NCI-H1694 treated with DMSO at 0.1 percent for 48 hours (cell line): Measurements from ENCODE around the gene MRPS30.
A peak's percentile ranks its signal among the peaks of the same experiment; 100 is the strongest.
"Not testable (repeated sequence)": the region's sequence is repeated elsewhere in the genome, so short reads cannot be mapped to it uniquely, and the experiment has no call there.

Experiments
- DNase-seq: peaks from one replicate; lab custom pipeline; 2025; lab: John Stamatoyannopoulos, UW

MRPS30 gene

DNA sequence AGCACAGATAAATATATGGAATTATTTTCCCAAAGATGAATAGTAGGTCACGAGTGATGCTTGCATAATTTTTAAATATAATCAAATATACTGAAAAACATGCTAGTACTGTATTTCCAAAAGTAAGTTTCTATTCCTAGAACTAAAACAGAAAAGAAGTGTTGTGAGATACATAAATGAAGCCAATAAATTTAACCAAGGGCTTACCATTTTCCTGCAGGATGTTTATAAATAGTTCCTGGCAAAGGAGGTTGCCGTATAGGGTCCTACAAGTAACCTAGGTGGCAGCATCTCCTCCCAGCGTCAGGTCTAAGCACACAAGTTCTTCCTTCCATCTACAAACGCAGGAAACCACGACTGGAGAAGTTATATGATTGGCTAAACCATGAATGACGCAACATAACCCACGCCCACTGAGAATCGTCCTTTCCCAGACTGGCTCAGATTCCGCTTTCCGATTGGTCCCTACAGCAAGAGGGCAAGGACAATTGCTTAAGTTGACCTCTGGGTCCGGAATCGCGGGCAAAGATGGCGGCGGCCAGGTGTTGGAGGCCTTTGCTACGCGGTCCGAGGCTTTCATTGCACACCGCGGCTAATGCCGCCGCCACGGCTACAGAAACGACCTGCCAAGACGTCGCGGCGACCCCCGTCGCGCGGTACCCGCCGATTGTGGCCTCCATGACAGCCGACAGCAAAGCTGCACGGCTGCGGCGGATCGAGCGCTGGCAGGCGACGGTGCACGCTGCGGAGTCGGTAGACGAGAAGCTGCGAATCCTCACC lies at the start of gene MRPS30:
TSS of gene MRPS30 (plus strand) at position 513 of the 780 bp plus-strand sequence. CDS start at position 529, 16 bp downstream.
- peak; percentile 100 for DNase-seq

DNA sequence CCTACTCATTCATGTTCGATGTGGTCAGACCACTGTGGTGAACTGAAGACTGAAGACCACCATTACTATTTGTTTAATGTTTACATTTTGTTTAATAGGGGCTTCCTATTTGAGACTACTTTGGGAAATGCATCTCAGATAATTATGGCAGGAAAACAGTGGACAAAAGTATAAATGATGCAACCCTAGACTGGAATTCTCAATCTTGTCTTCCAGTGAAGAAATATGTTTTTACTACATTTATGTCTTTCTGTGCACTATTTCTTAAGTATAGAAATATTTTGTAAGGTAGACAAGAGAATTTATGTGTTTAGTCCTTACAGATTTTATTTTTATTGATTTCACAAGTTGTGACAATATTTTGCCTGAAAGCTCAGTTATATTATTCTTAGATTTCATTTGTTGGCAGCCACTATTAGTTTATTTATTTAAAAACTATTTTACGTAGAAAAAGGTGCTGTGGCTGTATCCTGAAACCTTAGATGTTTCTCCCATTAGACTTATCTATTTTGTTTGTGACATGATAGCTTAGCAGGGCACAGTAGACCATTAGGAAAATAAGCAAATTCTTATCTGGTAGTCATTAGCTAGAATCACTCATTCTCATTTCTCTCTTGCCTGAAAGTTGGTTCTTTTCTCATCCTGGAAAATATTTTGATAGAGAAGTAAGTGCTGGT lies 39.4 kb upstream of the MRPS30 start:
- DNase-seq, result no peak

DNA sequence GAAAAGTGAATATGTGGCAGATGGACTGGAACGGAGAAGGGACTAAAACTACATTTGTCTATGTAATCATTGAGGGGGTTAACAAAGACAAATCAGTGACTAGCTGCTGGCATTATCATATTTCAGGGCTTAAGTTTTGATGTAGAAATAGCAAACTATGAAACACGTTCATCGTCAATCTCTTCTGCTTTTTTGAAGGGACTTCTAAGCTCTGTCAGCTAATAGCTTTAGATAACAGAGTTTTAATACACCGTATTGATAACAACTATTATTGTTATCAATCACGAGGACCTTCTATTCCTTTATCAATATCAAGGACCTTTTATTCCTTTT lies 38.9 kb upstream of the MRPS30 start:
- DNase-seq, result no peak

DNA sequence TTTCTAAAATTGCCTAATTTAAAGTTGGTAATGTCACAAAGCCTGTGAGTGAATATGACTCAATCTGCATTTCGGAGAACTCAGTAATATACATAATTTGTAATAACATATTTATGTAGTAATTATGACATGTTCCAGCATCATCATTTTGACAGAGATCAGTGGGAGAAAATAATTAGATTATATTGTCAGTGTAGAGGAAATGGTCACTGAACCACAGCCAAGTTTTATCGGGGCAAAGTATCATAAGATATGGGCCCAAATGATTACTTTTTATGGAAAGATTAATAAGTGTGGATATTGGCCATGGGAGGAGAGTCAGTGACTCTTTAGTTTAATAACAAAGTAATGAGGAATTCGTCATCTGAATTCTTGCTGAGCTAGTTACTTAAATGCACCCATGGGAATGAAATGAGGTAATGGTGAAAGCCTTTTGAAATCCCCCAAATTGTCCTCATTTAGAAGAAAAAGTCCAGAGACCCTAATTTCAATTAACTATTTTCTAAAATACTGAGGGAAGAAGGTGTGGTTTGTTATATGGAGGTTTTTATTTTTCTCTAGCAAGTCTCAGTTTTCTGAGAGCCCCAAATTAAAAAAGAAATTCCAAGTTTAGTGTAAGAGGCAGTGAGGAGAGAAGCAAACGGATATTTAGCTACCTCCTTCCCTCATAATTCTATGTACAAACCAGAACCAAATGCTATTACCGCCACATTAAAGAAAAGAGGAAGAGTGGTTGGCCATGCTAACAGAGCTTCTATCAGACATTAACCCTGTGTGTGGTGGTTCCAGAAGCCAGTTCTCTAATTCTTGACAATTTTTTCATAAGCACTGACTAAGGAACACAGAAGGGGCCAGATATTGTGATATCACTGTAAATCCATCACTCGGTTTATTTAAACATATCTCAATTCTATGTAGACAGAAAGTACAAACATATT lies 37.7 kb upstream of the MRPS30 start:
- DNase-seq, result no peak

DNA sequence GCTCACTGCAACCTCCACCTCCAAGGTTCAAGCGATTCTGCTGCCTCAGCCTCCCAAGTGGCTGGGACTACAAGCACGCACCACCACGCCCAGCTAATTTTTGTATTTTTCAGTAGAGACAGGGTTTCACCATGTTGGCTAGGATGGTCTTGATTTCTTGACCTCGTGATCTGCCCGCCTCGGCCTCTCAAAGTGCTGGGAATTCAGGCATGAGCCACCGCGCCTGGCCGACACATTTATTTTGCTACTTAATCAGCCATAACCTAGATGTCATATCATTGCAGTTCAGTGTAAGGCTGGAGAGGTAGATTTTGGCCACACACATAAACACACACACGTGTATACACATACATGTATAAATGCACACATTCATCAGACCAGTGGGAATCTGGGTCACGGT lies 36.4 kb upstream of the MRPS30 start:
- DNase-seq, result not testable (repeated sequence)

DNA sequence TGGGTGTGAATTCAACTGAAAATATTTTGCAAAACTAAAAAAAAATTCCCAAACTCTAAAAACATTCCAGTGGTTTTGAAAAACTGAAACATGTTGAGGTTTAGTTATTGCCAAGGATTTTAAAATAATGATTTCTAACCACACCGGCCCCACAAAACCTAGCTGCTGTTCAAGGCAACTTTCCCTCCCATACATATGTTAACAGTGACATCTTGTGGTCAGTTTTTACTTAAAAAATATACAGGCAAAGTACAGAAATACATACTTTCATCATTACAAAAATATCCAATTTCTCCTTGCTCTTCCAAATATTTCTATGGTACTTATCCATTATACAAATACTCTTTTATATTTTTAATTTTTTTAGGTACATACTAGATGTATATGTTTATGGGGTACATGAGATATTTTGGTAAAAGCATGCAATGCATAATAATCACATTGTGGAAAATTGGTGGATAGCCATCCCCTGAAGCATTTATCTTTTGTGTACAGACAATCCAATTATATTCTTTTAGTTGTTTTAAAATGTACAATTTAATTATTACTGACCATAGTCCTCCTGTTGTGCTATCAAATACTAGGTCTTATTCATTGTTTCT lies 34.4 kb upstream of the MRPS30 start:
- DNase-seq, result peak; percentile 64

DNA sequence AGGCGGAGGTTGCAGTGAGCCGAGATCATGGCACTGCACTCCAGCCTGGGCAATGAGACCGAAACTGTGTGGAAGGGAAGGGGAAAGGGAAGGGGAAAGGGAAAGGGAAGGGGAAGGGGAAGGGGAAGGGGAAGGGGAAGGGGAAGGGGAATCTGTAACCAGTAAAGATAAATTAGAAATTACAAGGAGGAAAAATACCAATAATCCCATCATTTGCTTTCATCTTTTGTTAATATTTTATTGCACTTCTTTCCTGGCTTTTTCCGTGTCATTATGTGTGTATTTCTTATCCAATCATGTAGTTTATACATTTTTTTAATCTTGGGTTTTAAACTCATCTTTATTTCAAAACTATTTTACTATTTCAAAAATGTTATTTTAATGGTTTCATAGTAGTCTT lies 29.6 kb upstream of the MRPS30 start:
- DNase-seq, result no peak

DNA sequence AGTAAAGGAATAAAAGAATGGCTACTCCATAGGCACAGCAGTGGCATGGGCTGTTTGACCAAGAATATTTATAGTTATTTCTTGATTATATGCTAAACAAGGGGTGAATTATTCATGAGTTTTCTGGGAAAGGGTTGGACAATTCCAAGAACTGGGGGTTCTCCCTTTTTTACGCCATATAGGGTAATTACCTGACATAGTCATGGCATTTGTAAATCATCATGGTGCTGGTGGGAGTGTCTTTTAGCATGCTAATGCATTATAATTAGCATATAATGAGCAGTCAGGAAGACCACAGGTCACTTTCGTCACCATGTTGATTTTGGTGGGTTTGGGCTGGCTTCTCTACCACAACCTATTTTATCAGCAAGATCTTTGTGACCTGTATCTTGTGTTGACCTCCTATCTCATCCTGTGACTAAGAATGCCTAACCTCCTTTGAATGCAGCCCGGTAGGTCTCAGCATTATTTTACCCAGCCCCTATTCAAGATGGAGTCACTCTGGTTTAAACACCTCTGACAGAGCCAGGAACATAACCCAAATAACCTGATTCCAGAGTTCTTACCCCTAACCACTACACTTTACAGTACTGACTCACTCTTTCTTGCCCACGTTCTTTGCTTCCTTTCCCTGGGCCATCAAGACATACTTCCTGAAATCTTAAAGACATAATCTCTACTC lies 25.0 kb upstream of the MRPS30 start:
- DNase-seq, result no peak

DNA sequence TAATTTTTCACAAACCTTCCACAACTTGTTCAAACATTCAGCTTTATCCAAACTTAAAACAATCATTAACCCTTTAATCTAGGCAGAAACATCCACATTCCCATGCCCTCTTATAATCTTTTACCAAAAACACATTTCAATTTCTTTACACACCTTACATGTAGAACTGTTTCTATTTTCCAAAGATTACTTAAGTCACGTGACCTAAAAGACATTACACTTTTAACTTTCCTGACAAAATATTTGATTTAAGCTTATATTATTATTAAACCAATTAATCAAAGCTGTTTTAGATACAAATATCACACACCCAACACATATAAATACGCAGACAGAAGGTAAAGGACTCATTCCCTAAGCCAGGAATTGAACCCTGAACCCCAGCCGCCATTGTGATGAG lies 21.0 kb upstream of the MRPS30 start:
- DNase-seq, result no peak

DNA sequence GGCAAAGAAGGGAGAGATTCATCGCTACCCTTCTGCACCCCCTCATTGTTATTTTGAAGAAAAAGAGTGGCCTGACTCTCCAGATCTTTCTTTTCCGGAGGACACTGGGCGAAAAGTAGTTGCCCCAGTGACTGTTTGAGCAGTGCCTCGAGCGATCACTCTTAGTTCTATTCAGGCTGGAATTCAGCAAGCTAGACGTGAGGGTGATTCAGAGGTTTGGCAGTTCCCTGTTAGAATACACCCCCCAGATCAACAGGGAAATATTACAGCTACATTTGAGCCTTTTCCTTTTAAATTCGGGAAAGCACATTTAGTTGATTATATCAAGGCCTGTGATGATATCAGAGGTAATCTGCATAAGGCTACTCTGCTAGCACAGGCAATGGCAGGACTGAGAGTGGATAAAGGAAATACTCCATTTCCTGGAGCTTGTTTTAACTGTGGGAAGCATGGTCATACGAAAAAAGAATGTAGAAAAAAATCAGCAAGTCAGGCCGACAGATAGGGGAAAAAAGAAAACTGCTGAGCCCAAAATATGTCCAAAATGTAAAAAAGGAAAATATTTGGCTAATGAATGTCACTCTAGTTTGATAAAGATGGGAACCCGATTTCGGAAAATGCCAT lies 19.3 kb upstream of the MRPS30 start:
- DNase-seq, result not testable (repeated sequence)

DNA sequence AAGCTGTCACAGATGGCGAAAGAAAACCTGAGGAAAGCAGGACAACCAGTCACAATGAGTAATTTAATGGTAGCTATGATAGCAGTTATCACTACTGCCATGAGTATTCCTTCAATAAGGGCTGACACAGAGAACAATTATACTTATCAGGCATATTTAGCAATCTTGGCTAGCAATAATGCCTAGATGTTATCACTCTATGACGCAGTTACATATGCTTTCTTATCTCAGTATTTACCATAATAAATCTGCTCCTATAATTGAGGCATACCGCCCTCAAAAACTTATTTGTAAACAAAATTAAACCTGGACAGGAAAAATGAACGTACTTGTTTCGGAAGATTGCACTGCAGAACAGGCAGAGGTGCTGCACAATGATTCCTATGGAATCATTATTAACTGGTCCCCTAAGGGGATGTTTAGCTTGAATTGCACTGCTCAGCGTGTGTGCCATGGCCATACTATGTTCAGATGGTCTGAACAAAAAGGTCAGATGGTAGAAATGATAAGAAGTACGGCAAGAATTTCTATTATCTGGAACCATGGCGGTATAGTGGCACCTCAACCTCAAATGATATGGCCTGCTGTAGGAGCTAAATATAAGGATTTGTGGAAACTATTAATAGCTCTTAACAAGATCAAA lies 16.6 kb upstream of the MRPS30 start:
- DNase-seq, result not testable (repeated sequence)

DNA sequence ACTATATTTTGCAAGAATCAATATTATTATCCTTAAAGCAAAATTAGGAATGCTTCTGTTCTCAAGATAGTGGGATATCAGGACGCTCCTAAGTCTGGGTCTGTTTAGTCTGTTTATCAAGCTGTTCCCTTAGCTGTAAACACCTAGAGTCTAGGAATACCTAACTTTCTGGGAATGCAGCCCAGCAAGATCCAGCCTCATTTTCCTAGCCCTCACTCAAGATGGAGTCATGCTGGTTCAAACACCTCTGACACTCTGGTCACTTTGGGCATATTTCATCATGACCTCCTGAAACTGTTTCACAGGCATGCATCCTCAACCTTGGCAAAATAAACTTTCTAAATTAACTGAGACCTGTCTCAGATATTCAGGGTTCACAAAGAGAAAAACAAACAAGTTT lies 14.4 kb upstream of the MRPS30 start:
- no peak for DNase-seq

DNA sequence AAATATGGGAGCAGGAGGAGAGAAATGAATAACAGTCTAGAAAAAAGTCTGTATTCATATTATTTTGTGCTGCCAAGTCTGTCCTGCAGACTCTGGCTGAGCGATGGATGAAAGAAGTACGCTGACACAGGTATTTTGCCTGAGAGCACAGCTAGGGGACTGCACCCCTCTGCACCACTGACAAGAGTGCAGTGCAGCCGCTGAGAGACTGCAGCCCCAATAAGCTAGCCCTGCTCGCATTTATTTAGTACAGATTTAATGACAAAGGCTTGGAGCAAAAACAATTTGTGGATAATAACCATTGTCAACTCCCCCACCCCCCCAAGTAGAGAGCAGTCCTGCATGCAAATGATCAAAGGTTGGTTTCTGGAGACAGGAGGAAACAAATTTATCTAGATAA lies 13.3 kb upstream of the MRPS30 start:
- no peak for DNase-seq

DNA sequence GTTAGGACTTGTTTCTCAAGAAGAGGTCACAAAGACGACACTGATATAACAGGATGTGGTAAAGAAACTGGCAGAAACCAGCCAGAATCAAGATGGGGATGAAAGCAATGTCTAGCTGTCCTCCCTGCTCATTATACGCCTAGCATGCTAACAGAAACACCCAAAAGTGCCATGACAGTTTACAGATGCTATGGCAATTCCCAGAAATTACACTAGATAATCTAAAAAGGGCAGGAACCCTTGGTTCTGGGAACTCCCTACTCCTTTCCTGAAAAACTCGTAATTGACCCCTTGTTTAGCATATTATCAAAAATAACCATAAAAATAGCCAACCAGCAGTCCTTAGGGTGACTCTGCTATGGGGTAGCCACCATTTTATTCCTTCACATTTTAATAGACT lies 10.9 kb upstream of the MRPS30 start:
- DNase-seq, result no peak

DNA sequence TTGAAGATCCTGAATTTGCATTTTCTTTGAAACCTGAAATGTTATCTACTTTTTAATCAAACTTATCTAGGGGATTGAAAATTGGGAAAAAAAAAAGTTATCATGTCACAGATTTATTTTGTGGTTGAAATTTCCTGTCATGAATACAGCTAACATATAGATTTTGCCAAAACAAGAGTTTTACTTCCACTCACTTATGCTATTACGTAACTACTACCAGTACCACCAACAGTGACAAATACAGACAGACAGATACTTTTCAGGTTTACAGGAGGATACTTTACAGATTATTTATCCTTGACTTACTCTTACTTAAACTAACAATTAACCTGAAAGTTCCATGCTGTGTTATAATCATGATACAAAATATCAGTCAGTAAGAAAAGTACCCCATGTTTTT lies 6.8 kb upstream of the MRPS30 start:
- DNase-seq, result no peak

DNA sequence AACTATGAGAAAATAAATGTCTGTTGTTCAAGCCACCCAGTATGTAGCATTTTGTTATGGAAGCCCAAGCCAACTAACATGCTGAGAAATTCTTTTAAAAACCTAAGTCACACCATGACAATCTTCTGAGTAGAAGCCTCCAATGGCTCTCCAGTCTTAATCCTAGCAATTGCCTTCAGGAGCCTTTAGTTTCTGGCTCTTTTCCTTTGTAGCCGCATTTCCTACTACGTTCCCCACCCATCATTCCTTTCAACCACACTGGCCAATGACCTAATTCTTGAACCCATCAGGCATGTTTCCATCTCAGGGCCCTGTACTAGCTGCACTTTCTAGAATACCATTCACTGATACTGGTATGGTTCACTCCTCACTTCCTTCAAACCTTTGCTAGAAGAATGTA lies 2.1 kb upstream of the MRPS30 start:
- DNase-seq, result no peak

DNA sequence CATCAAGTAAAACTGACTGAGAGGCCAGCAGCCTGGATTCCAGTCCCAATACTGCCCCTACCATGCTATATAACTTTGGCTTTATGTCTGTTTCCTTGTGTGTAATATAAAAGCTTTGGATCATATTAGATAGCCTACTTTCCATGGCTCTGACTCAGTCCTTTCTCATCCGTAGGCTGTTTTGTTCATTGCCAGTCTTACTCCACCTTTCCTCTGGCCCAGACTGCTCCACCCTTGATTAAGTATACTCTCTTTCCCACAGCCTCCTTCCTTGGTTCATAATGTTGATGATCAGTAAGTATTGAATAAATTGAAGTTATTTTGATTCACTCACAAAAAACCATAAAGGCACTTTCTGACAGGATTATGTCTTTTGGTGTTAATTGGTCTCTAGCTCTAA lies 1.5 kb upstream of the MRPS30 start:
- DNase-seq, result no peak

DNA sequence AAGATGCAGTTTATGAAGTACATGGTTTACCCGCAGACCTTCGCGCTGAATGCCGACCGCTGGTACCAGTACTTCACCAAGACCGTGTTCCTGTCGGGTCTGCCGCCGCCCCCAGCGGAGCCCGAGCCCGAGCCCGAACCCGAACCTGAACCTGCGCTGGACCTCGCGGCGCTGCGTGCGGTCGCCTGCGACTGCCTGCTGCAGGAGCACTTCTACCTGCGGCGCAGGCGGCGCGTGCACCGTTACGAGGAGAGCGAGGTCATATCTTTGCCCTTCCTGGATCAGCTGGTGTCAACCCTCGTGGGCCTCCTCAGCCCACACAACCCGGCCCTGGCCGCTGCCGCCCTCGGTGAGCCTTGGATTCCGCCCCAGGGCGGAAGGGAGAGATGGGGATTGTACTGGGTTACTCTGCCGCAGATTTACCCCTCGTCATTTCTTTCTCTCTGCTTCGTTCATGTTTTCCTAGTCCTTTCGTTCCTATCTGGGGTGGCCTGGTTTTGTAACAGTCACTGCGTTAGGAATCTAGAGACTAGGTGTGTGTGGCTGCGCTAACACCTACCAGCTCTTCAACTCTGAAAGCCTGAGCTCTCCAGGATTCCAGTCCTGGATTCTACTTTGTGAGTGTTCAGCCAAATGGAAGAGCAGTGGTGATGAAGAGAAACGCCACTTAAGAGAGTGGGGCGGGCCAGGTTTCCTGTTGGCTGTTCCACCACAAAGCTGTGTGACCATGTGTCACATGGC lies 638 bp downstream of the MRPS30 start:
- peak; percentile 38 for DNase-seq

DNA sequence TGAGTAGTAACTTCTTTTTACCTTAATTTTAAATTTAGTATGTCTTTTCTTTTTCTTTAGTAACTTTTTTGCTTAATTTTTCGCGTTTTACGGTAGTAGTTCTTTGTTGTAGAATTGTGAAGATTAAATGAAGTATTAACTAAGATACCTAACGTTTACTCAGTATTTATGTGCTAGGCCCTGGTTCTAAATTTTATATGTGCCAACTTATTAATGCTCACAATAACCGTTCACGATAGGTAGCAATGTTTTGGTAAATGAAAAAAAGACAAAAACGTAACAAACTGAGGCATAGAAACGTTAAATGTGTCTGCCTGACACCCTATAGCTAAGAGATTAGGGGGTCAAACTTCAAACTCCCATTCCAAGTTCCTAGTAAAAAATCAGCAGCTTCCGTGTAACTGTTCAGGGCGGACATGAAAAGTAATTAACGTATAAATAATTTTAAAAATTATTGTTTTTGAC lies 1.2 kb downstream of the MRPS30 start:
- DNase-seq, result no peak

DNA sequence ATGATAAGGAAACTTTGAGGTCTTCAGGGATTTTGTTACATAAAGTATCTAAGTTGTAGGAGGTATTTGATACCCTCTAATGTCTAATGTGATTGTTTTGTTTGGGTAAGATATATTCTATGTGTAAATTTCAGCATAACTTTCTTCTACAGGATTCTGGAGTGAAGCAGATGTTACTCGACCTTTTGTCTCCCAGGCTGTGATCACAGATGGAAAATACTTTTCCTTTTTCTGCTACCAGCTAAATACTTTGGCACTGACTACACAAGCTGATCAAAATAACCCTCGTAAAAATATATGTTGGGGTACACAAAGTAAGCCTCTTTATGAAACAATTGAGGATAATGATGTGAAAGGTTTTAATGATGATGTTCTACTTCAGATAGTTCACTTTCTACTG lies 6.0 kb downstream of the MRPS30 start:
- no peak for DNase-seq
